WTC11 (cell line): Measurements from ENCODE around the gene OR5H15. TPM values are rescaled to one million over a fixed set of nuclear protein-coding genes. Genes with fewer than 3 reads are reported as not detected.

Source experiments
- ATAC-seq: fragments of 200-7000 bp; cut with Tn5 transposase; 2 replicates; pipeline ENCODE4 v1.10.0; 2021; ENCODE audit warnings: mild to moderate bottlenecking, moderate library complexity
- Bru-seq: library from RNA; stranded (reverse); fragments of 400-500 nt; gene quantifications from one replicate; lab custom pipeline; 2021; lab: Mats Ljungman, UMichigan
- CTCF ChIA-PET: fragments of 300-600 bp; sonication (Branson Sonifier 250); formaldehyde crosslinking; loops from one replicate; lab custom pipeline; 2021; ENCODE audit warnings: antibody characterized with exemption; lab: Charles Lee
- POLR2A ChIA-PET: fragments of 350-600 bp; sonication (Branson Sonifier 250); formaldehyde crosslinking; loops from one replicate; lab custom pipeline; 2021; ENCODE audit warnings: antibody characterized with exemption; lab: Charles Lee
- DNase-seq: peaks from one replicate; pipeline ENCODE4 v3.0.0; 2021; ENCODE audit warnings: low spot score
- H3K27ac Mint-ChIP-seq: 2 replicates; pipeline ENCODE4 v1.8.0; 2021; ENCODE audit warnings: mixed read lengths
- H3K27me3 Mint-ChIP-seq: 2 replicates; pipeline ENCODE4 v1.8.0; 2021; ENCODE audit warnings: low read depth, mild to moderate bottlenecking, moderate library complexity, mixed read lengths
- H3K36me3 Mint-ChIP-seq: 2 replicates; pipeline ENCODE4 v1.8.0; 2021; ENCODE audit warnings: mixed read lengths
- H3K4me1 Mint-ChIP-seq: 2 replicates; pipeline ENCODE4 v1.8.0; 2022; ENCODE audit warnings: mixed read lengths
- H3K4me3 Mint-ChIP-seq: 2 replicates; pipeline ENCODE4 v1.8.0; 2021; ENCODE audit warnings: mild to moderate bottlenecking, moderate library complexity, mixed read lengths
- H3K9me3 Mint-ChIP-seq: 2 replicates; pipeline ENCODE4 v1.8.0; 2021; ENCODE audit warnings: mixed read lengths
- ATF1 ChIP-seq: sonication (generic); formaldehyde crosslinking; IDR thresholded peaks from 2 replicates; pipeline ENCODE4 v1.8.1; 2023; ENCODE audit warnings: mild to moderate bottlenecking, moderate library complexity, missing genetic modification reagents
- CBFB ChIP-seq: sonication (generic); formaldehyde crosslinking; IDR thresholded peaks from 2 replicates; pipeline ENCODE4 v1.8.1; 2022; ENCODE audit warnings: mild to moderate bottlenecking, low read depth, missing genetic modification reagents
- CDX4 ChIP-seq: fragments of 250-450 bp; sonication (Bioruptor Pico); IDR thresholded peaks from 2 replicates; pipeline ENCODE4 v1.9.0; 2021; ENCODE audit warnings: moderate library complexity, mild to moderate bottlenecking, inconsistent platforms, borderline replicate concordance
- CREM ChIP-seq: sonication (generic); formaldehyde crosslinking; IDR thresholded peaks from 2 replicates; pipeline ENCODE4 v1.8.1; 2022; ENCODE audit warnings: mild to moderate bottlenecking, missing genetic modification reagents, moderate library complexity
- FOXJ3 ChIP-seq: sonication (generic); formaldehyde crosslinking; IDR thresholded peaks from 2 replicates; pipeline ENCODE4 v1.9.0; 2021; ENCODE audit warnings: missing genetic modification reagents, mild to moderate bottlenecking, borderline replicate concordance
- FOXK1 ChIP-seq: sonication (generic); formaldehyde crosslinking; IDR thresholded peaks from 2 replicates; pipeline ENCODE4 v1.8.0; 2022; ENCODE audit warnings: mild to moderate bottlenecking, moderate library complexity, missing genetic modification reagents
- FOXP1 ChIP-seq: sonication (generic); formaldehyde crosslinking; IDR thresholded peaks from 2 replicates; pipeline ENCODE4 v1.8.0; 2022; ENCODE audit warnings: missing genetic modification reagents, mild to moderate bottlenecking, moderate library complexity, borderline replicate concordance
- GABPB1 ChIP-seq: sonication (generic); formaldehyde crosslinking; IDR thresholded peaks from 2 replicates; pipeline ENCODE4 v1.8.1; 2023; ENCODE audit warnings: mild to moderate bottlenecking, missing genetic modification reagents
- GTF2I ChIP-seq: fragments of 250-450 bp; sonication (Bioruptor Pico); conservative IDR thresholded peaks from 2 replicates; pipeline ENCODE4 v1.4.0; 2021; ENCODE audit warnings: mild to moderate bottlenecking
- HMGA2 ChIP-seq: fragments of 250-450 bp; sonication (Bioruptor Pico); IDR thresholded peaks from 2 replicates; pipeline ENCODE4 v1.4.0; 2021; ENCODE audit warnings: mild to moderate bottlenecking, moderate library complexity
- HMGXB4 ChIP-seq: sonication (generic); formaldehyde crosslinking; IDR thresholded peaks from 2 replicates; pipeline ENCODE4 v1.8.1; 2023; ENCODE audit warnings: mild to moderate bottlenecking, moderate library complexity, missing genetic modification reagents
- IRF1 ChIP-seq: sonication (generic); formaldehyde crosslinking; IDR thresholded peaks from 2 replicates; pipeline ENCODE4 v1.8.0; 2023; ENCODE audit warnings: missing genetic modification reagents
- JAZF1 ChIP-seq: fragments of 250-450 bp; sonication (Bioruptor Pico); IDR thresholded peaks from 2 replicates; pipeline ENCODE4 v1.9.0; 2021; ENCODE audit warnings: moderate library complexity, mild to moderate bottlenecking, inconsistent platforms
- JUN ChIP-seq: sonication (generic); formaldehyde crosslinking; IDR thresholded peaks from 2 replicates; pipeline ENCODE4 v1.8.0; 2023; ENCODE audit warnings: mild to moderate bottlenecking, missing genetic modification reagents
- MAX ChIP-seq: sonication (generic); formaldehyde crosslinking; IDR thresholded peaks from 2 replicates; pipeline ENCODE4 v1.8.0; 2022; ENCODE audit warnings: mild to moderate bottlenecking, missing genetic modification reagents
- NFATC4 ChIP-seq: fragments of 250-450 bp; sonication (Bioruptor Pico); IDR thresholded peaks from 2 replicates; pipeline ENCODE4 v1.9.0; 2021; ENCODE audit warnings: mild to moderate bottlenecking
- PREB ChIP-seq: sonication (generic); formaldehyde crosslinking; IDR thresholded peaks from 2 replicates; pipeline ENCODE4 v1.8.1; 2022; ENCODE audit warnings: mild to moderate bottlenecking, missing genetic modification reagents, moderate library complexity, borderline replicate concordance
- RELA ChIP-seq: sonication (generic); formaldehyde crosslinking; IDR thresholded peaks from 2 replicates; pipeline ENCODE4 v1.8.1; 2022; ENCODE audit warnings: missing genetic modification reagents, mild to moderate bottlenecking, borderline replicate concordance
- SP1 ChIP-seq: sonication (generic); formaldehyde crosslinking; conservative IDR thresholded peaks from 2 replicates; pipeline ENCODE4 v1.8.1; 2022; ENCODE audit warnings: missing genetic modification reagents
- TEAD4 ChIP-seq: sonication (generic); formaldehyde crosslinking; IDR thresholded peaks from 2 replicates; pipeline ENCODE4 v1.8.0; 2022; ENCODE audit warnings: mild to moderate bottlenecking, missing genetic modification reagents
- ZNF263 ChIP-seq: sonication (generic); formaldehyde crosslinking; IDR thresholded peaks from 2 replicates; pipeline ENCODE4 v1.8.1; 2022; ENCODE audit warnings: low read depth, mild to moderate bottlenecking, moderate library complexity, missing genetic modification reagents
- ZNF671 ChIP-seq: fragments of 250-450 bp; sonication (Bioruptor Pico); IDR thresholded peaks from 2 replicates; pipeline ENCODE4 v1.8.0; 2021; ENCODE audit warnings: mild to moderate bottlenecking
- long read RNA-seq, 3 experiments: library from RNA in 1 of 3; library from capped mRNA in 1 of 3; library from polyadenylated mRNA in 1 of 3; unstranded in 2 of 3; stranded (forward) in 1 of 3; transcript quantifications; one replicate each; pipeline ENCODE4 v2.0.0, GENCODE V29; 2021
- total RNA-seq: library from RNA; stranded (reverse); gene quantifications from 3 replicates; pipeline ENCODE4 v1.2.3, GENCODE V29; 2021
- TF ChIP-seq, protein P1 (sequence below): sonication (generic); formaldehyde crosslinking; IDR thresholded peaks from 2 replicates; pipeline ENCODE4 v1.8.1; 2022; ENCODE audit warnings: low read depth, missing genetic modification reagents, borderline replicate concordance
- TF ChIP-seq, protein P2 (sequence below): fragments of 250-450 bp; sonication (Bioruptor Pico); IDR thresholded peaks from 2 replicates; pipeline ENCODE4 v1.9.0; 2021; ENCODE audit warnings: mild to moderate bottlenecking

Gene OR5H15
- total RNA-seq (not detected in 3 replicates), Bru-seq, nascent RNA (not detected)
- long read RNA-seq, experiment 1: 0 reads
- long read RNA-seq, experiment 2: 0 reads
- long read RNA-seq, experiment 3: 0 reads

- no peak for TF ChIP-seq IRF1
- no peak for TF ChIP-seq ATF1 (CRISPR knock-in tag)
- no peak for TF ChIP-seq FOXK1 (CRISPR knock-in tag)
- TF ChIP-seq ZNF671 (CRISPR knock-in tag): no peak
- no peak for TF ChIP-seq CREM (CRISPR knock-in tag)
- no peak for TF ChIP-seq CBFB (CRISPR knock-in tag)
- no peak for TF ChIP-seq JUN (CRISPR knock-in tag)
- no peak for TF ChIP-seq MAX (CRISPR knock-in tag)
- Mint-ChIP-seq H3K27me3 (no peaks in the 10 kb centered on the region), H3K4me1 (no peaks in the 10 kb centered on the region), H3K4me3 (no peak within 1 kb of the TSS), H3K9me3 (peaks cover 2% of the 10 kb centered on the region; the same call in 1 of the 2 replicates), H3K36me3 (no peaks in the 10 kb centered on the region), H3K27ac (no peak within 1 kb of the TSS)
- CTCF ChIA-PET: no interaction called here
- POLR2A ChIA-PET: no interaction called here
- ATAC-seq (no peak), DNase-seq (no peak)
Measured at GRCh38 chr3:98166396-98166795, at the start of gene OR5H15. Gene OR5H15 (plus strand): TSS chr3:98166696. CDS start chr3:98168700, 2,004 bp downstream.

DNA sequence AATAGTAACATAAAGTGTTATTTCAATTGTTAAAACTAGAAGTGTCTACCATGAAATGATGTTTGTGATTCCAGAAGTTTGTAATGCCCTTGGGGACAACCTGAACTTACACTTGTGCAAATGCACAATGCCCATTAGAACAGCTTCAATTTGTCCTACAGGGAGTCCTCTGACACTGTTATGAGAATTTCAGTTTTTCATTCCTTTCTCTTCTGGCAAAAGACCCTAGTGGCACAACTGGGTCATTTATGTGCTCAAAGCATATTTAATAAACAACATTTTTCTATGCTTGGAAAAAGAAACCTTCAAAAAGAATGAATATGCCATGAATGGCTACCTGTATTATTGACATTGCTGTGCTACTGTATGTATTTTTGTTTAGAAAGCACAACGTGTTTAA, 36.1 kb upstream of the OR5H15 start, which contains the start of gene OR5H1:
TSS of gene OR5H1 (plus strand) at position 301 of the 400 bp plus-strand sequence. CDS start 1,977 bp downstream, outside the sequence.
- no peaks in the 10 kb centered on the region for H3K4me1 Mint-ChIP-seq
- ChIA-PET POLR2A (no interaction called here), CTCF (no interaction called here)
- DNase-seq: no peak
- H3K36me3 Mint-ChIP-seq: no peaks in the 10 kb centered on the region
- no peak for ATAC-seq
- H3K27ac Mint-ChIP-seq: no peak within 1 kb of the TSS
- H3K9me3 Mint-ChIP-seq: peaks cover 11% of the 10 kb centered on the region
- TF ChIP-seq JAZF1 (CRISPR knock-in tag) (no peak), SP1 (no peak), CREM (CRISPR knock-in tag) (no peak), CBFB (CRISPR knock-in tag) (no peak), HMGA2 (CRISPR knock-in tag) (no peak), ZNF263 (CRISPR knock-in tag) (no peak), FOXJ3 (CRISPR knock-in tag) (no peak), GTF2I (CRISPR knock-in tag) (no peak), TEAD4 (CRISPR knock-in tag) (no peak), HMGXB4 (CRISPR knock-in tag) (no peak), GABPB1 (no peak), NFATC4 (no peak), RELA (CRISPR knock-in tag) (no peak), FOXP1 (no peak), PREB (CRISPR knock-in tag) (no peak), CDX4 (no peak)
- TF ChIP-seq, protein P1, sequence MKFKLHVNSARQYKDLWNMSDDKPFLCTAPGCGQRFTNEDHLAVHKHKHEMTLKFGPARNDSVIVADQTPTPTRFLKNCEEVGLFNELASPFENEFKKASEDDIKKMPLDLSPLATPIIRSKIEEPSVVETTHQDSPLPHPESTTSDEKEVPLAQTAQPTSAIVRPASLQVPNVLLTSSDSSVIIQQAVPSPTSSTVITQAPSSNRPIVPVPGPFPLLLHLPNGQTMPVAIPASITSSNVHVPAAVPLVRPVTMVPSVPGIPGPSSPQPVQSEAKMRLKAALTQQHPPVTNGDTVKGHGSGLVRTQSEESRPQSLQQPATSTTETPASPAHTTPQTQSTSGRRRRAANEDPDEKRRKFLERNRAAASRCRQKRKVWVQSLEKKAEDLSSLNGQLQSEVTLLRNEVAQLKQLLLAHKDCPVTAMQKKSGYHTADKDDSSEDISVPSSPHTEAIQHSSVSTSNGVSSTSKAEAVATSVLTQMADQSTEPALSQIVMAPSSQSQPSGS (CRISPR knock-in tag): no peak
- TF ChIP-seq, protein P2, sequence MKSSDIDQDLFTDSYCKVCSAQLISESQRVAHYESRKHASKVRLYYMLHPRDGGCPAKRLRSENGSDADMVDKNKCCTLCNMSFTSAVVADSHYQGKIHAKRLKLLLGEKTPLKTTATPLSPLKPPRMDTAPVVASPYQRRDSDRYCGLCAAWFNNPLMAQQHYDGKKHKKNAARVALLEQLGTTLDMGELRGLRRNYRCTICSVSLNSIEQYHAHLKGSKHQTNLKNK: no peak
- no peak within 1 kb of the TSS for H3K4me3 Mint-ChIP-seq
- no peaks in the 10 kb centered on the region for H3K27me3 Mint-ChIP-seq
